ENCODE measurements around the gene TTC16.

Gene TTC16

GRCh38 chr9:127715470-127716337, at the start of gene TTC16, which contains the start of gene PTRH1:
Gene TTC16 (plus strand): TSS chr9:127716079. CDS start chr9:127716146, 67 bp downstream.
Gene PTRH1 (minus strand): TSS chr9:127715663. CDS start chr9:127715639, 24 bp downstream.
- DNase-seq, result peak; percentile 65

- DNase-seq, result no peak
Observed at GRCh38 chr9:127667127-127667844, 48.6 kb upstream of the TTC16 start.

- DNase-seq, result no peak
Observed at GRCh38 chr9:127667906-127668305, 48.0 kb upstream of the TTC16 start.

- DNase-seq, result no peak
Observed at GRCh38 chr9:127673234-127673633, 42.6 kb upstream of the TTC16 start.

- DNase-seq, result no peak
Observed at GRCh38 chr9:127676638-127677037, 39.2 kb upstream of the TTC16 start.

GRCh38 chr9:127679506-127679905, 36.4 kb upstream of the TTC16 start:
- DNase-seq, result no peak

GRCh38 chr9:127680226-127680625, 35.7 kb upstream of the TTC16 start:
- DNase-seq, result no peak

- no peak for DNase-seq
Observed at GRCh38 chr9:127680846-127681245, 35.0 kb upstream of the TTC16 start.

- no peak for DNase-seq
Observed at GRCh38 chr9:127682351-127683136, 33.3 kb upstream of the TTC16 start.

- DNase-seq, result no peak
Observed at GRCh38 chr9:127683723-127684122, 32.2 kb upstream of the TTC16 start.

GRCh38 chr9:127684576-127684975, 31.3 kb upstream of the TTC16 start:
- no peak for DNase-seq

GRCh38 chr9:127686461-127687393, 29.2 kb upstream of the TTC16 start:
- no peak for DNase-seq

- DNase-seq, result no peak
Observed at GRCh38 chr9:127689329-127690000, 26.4 kb upstream of the TTC16 start.

GRCh38 chr9:127690735-127691134, 25.1 kb upstream of the TTC16 start:
- no peak for DNase-seq

- no peak for DNase-seq
Observed at GRCh38 chr9:127692071-127692470, 23.8 kb upstream of the TTC16 start.

GRCh38 chr9:127693143-127693542, 22.7 kb upstream of the TTC16 start:
- DNase-seq, result no peak

- no peak for DNase-seq
Observed at GRCh38 chr9:127693697-127694096, 22.2 kb upstream of the TTC16 start.

- no peak for DNase-seq
Observed at GRCh38 chr9:127694890-127695720, 20.8 kb upstream of the TTC16 start.

GRCh38 chr9:127697575-127697974, 18.3 kb upstream of the TTC16 start:
- no peak for DNase-seq

- no peak for DNase-seq
Observed at GRCh38 chr9:127698386-127698785, 17.5 kb upstream of the TTC16 start.
